Right ventricle myocardium inferior (tissue), 1 donor: ENCODE measurements around the gene KLK3. TPM values are rescaled to one million over a fixed set of nuclear protein-coding genes. Genes with fewer than 3 reads are reported as not detected.

ENCODE experiments used
- ATAC-seq: fragments of 200-7000 bp; cut with Tn5 transposase; one replicate; pipeline ENCODE4 v1.9.1; 2020; ENCODE audit warnings: mild to moderate bottlenecking, moderate library complexity
- DNase-seq: peaks from one replicate; pipeline ENCODE4 v3.0.0; 2021; ENCODE audit errors: missing footprints
- intact Hi-C: fragments of 100-400 bp; cut with DNase I; formaldehyde crosslinking; loops from one replicate; pipeline ENCODE4 v1.11.0; 2022
- total RNA-seq: library from RNA; stranded (reverse); fragmentation: NEBNext Ultra II Directional; extraction: Animal tissue kit (Norgen Biotek cat#: 25700); gene quantifications from one replicate; pipeline ENCODE4 v1.2.1, GENCODE V29; 2021
- donor health status: DM: no; HTN: yes; CAD: no; lungs with severe emphysema.

Gene KLK3
- total RNA-seq, 1 donor from 2014 or later = not detected

DNA sequence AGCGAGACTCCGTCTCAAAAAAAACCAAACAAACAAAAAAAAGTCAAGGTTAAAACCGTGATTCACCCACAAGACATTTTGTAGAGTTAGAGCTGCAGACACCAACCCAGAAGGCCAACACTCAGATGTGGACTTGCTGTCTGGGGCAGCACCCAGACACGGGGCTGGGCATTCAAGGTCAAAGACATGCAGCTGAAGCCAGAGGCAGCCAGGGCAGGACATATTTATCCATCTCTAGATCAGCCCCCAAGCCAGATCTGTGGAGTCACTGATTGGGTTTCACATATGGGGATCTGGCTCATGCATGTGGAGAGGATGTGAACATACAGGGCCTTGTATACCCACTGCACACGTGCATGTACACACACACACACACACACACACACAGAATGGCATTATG lies 24.9 kb upstream of the KLK3 start:
- no peak for ATAC-seq
- intact Hi-C loops = no loop called here
- no peak for DNase-seq

DNA sequence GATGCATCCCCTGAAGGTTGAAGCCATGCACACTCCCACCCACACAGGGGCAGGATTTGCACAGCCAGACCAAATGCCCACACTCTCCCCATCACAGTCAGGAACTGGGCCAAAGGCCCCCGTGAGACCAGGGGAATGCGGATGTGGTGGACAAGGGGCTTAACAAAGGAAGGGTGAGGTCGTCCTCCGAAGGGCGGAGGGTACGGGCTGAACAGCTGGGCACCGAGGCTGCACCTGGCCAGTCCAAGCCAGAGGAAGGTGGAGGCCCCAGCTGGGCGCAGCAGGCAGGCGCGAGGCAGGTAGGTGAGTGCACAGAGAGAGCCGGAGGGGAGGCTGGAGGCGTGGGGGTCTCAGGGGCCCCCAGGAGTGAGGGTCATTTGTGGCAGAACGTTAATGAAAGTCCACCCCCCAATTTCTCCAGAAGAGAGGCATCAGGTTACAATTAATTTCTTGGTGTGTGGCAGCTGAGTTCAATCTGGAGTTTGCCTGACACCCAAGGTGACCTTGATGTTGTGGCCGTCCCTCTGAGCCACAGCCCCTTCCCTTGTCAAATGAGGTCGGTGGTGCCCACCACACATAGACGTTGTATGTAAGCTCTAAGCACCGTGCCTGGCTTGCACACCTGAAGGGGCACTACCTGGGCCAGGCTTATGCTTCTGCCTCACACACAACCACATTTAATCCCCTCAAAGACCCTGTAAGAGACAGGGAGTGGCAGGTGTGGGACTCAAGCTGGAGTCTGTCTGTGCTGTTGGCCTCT lies 24.3 kb upstream of the KLK3 start:
- ATAC-seq (no peak), DNase-seq (no peak)
- intact Hi-C loops = no loop called here

DNA sequence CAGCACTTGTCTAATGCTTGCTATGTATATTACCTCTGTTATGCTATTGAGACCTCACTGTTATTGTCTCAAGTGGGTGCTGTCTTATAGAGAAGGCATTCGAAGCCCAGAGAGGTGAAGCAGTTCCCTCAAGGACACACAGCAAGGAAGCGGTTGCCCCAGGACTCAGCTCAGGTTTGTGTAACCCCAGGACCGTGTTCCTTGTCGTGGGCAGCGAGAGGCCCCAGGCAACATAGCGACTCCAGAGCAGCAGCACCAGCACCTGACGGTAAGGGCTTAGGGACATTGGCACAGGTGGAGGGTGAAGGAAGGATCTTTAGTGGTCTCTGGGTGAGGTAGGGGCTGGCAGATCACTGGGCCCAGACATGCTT lies 23.7 kb upstream of the KLK3 start:
- intact Hi-C loops = no loop called here
- no peak for DNase-seq
- no peak for ATAC-seq

DNA sequence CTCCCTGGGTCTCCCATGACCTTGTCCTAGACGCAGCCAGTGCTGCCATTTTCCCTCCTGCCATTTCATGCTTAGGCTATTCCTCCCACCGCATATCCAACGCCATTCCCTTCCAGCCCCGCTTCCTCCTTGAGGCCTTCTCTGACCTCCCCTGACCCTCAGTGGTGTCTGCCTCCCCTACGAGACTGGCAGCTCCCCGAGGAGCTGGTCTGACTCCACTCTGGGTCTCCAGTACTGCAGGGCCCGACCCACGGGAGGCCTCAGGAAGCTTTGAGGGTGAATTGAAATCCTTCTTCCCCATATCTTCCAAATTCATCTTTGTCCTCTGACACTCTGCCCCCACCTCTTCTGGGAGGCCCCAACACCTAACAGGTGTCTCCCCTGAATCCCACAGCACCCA lies 22.0 kb upstream of the KLK3 start:
- no peak for DNase-seq
- ATAC-seq = no peak
- intact Hi-C loops = no loop called here

DNA sequence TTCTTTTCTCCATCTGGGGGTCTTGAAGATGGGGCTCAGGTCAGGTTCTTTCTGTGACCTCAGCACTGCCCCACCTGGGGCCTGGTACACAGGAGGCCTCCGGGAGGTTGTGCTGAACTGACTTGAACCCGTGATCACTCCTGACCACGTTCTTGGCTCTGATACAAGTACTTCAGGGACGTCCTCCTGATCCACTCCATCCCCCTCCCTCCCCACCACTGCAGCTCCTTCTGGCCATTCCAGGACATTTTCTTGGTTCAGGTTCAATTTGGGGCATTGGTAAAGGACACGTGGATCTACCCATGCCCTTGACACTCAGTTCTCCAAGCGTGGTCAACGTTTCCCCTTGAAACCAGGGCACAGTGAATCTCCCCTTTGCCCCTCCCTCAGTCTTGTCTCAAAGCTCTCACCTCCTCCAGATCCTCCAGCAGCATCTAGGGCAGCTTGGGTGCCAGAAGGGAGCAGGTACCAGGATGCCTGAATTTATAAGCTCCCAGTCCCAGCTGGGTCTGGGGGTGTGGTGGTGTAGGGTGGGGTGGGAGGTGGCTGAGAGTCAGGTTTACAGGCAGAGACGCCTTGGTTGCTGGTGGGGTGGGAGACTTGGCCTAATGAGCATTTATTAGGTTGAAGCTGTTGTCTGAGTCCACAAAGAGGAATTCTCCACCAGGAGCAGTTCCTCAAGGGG lies 21.5 kb upstream of the KLK3 start, which contains the start of gene KLK15:
KLK15 (minus strand) TSS at position 458 of the 685 bp plus-strand sequence. CDS start 2,082 bp downstream, outside the sequence.
- ATAC-seq (no peak), DNase-seq (no peak)
- intact Hi-C loops = no loop called here

DNA sequence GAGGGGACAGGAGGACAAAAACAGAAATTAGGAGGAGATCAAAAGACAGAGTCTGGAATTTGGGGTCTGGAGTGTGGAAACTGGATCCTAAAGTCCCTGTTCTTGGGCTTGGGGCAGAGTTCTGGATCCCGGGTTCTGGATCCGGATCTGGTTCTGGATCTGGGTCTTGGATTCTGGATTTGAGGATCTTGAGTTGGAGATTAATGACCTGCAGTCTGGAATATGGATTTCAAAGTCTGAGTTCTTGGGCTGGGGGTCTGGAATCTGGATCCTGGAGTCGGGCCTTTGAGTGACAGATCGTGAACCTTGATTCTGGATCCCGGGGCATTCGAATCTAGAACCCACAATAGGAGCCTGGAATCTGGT lies 20.9 kb upstream of the KLK3 start:
- ATAC-seq (no peak), DNase-seq (no peak)
- intact Hi-C loops = no loop called here

DNA sequence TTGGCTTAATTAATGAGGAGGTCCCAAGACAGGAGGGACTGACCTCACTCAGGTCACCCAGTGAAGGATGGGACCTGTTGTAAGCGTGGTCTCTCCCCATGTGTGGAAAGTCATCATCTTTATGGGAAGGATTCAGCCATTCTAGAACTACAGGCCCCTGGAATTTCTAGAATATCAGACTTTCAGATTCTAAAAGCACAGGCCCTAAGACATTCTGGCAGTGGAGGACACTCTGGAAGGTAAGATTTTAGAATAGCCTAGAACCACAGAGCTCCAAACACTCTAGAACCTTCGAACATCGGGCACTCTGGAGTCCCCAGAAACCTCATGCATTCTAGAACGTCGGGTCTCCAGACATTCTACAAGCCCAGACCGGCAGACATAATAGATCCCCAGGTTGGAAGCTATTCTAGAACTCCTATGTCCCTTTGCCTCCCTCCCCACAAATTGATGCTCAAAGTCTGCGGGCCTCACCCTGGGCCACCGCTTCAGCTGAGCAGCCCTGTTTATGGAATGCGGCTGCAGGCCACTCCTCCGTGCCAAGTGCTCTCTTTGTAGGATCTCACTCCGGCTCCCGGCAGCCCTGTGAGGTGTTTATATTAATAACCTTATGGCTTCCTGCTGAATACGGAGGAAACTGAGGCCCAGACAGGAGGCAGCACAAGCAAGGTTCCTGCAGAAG lies 19.5 kb upstream of the KLK3 start:
- ATAC-seq (no peak), DNase-seq (no peak)
- intact Hi-C loops = no loop called here

DNA sequence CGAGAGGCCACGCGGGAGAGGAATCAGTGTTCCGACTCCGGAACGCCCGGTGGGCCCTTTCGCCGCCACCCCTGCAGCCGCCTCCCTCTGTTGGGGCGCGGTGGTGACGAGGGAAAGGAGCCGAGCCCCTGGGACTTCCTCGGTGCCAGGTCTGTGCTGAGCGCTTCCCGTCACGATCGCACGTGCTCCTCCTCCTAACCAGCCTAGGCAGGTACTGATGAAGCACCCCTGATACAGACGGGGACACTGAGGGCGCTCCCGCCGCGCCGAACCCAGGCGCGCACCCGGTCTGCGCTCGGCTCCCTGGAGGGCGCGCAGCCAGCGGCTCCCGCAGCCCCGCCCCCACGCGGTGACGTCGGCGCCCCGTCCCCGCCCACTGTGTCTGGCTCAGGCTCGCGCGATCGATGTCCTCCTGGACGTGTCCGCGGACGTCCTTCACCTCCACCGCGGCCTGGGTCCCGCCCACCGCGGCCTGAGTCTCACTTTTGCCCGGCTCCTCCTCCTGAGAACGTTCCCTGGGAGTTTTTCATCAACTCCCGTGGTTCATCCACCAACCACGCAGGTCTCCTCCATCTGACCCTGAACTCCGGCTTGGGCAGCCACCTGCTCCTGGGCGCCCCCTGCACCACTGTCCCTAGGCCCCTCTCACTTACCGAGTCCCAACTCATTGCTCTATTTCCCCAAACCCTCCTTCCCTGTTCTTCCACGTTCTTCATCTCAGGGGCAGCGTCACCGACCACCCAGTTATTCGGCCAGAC lies 18.8 kb upstream of the KLK3 start:
- ATAC-seq (peak; percentile 87), DNase-seq (peak; percentile 83)
- intact Hi-C loops = no loop called here

DNA sequence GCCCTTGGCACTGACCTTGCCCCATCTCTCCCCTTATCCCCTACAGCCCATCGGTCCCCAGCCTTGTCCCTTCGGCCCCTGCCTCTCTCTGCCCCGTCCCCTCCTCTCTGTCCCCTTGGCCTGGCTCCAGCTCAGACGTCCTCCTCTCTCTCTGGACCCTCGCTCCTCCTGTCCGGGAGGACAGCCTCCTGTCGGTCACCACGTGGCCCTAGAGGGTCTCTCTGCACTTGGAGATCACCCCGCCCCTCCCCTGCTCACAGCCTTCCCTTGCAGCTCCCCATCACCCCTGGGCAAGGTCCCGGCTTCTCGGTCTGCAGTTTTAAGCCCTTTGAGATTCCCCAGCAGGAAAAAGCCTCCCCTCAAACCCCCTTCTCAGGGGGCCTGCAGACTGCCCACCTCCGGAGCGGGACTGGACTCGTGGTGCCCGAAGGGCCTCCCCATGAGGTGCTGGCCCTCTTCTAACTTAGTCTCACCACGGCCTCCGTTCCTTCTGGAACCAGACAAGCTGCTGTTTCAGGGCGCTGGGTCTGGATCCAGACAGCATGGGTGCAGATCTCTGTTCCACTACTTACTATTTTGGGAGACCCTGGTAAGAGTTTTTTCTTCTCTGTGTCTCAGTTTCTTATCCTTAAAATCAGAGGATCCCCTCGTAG lies 18.0 kb upstream of the KLK3 start:
- ATAC-seq (no peak), DNase-seq (no peak)
- intact Hi-C loops = no loop called here

DNA sequence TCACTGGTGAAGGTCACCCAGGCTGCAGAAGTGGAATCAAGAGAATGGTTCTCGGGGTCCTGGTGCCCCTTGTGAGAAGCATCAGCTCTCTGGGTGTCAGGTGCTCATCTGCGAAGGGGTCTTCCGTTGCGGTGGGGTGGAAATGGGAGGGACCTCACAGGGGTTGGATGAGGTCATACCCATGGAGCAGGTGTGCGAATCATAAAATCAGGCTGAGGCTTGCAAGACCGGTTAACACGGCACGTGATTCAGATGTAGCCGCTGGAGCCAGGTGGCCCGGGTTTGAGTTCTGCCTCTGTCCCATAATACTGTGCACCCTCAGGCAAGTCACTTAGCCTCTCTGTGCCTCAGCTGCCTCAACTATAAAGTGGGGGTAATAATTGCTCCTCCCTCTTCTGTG lies 17.4 kb upstream of the KLK3 start:
- intact Hi-C loops = no loop called here
- ATAC-seq (no peak), DNase-seq (no peak)

DNA sequence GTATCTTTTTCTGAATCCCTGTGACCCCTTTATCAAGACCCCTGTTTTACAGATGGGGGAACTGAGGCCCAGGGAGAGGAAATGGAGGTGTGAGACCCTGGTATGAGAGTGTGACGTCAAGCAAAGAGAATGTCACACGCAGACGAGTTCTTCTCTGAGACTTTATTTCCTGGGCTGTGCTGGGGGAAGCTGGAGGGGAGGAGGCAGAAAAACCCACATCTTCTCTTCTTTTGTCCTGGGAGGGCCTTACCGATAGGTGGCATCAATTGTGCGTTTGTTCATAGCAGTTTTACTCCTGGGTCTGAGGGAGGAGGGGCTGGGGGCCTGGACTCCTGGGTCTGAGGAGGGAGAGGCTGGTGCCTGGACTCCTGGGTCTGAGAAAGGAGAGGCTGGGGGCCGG lies 16.5 kb upstream of the KLK3 start:
- DNase-seq (no peak), ATAC-seq (no peak)
- intact Hi-C loops = no loop called here

DNA sequence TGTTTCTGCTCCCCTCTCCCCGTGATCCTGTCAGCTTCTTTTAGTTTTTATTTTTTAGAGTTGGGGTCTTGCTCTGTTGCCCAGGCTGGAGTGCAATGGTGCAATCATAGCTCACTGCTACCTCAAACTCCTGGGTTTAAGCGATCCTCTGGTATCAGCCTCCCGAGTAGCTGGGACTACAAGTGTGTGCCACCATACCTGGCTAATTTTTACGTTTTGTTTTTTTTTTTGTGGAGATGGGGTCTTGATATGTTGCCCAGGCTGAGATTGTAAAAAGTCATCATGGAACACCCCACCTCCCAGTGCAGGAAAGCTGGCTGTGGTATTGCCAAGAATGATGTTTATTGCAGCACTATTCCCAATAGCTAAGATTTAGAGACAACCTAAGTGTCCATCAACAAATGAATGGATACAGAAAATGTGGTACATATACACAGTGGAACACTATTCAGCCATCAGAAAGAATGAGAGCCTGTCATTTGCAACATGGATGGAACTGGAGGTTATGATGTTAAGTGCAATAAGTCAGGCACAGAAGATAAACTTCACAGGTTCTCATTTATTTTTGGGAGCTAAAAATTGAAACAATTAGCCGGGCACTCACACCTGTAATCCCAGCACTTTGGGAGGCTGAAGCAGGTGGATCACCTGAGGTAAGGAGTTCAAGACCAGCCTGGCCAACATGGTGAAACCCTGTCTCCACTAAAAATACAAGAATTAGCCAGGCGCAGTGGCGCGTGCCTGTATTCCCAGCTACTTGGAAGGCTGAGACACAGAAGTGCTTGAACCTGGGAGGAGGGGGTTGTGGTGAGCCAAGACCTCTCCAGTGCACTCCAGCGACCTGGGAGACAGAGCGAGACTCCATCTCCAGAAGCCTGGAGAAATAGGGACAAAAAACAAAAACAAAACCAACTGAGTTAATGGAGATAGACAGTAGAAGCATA lies 14.7 kb upstream of the KLK3 start:
- no peak for ATAC-seq
- DNase-seq = no peak
- intact Hi-C loops = no loop called here

DNA sequence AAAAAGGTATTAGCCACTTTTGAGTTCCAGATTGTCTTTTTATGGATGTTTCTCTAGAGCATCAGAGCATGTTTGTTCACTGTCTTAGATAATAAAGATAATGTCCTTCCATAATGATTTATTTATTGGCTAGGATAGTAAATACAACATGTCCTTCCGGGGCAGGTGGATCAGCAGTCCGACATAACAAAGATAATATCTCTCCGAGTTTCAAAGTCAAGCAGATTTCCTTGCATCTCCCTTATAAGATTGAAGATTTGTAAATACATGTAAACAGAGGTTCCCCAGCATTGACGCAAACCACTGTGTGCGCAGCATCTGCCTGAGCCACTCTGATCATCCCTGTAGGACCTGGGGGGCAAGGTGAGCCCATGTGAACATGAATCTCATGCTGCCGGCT lies 12.6 kb upstream of the KLK3 start:
- no peak for DNase-seq
- ATAC-seq = no peak
- intact Hi-C loops = no loop called here

DNA sequence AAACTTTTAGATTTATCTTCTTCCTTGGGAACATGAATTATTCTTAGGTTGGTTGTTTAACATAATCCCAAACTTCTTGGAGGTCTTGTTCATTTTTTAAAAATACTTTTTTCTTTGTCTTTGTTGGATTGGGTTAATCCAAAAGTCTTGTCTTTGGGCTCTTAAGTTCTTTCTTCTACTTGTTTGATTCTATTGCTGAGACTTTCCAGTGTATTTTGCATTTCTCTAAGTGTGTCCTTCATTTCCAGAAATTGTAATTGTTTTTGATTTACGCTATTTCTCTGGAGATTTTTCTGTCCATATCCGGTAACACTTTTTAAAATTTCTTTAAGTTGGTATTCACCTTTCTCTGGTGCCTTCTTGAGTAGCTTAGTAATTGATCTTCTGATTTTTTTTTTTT lies 11.5 kb upstream of the KLK3 start:
- intact Hi-C loops = no loop called here
- DNase-seq = no peak
- ATAC-seq = no peak

DNA sequence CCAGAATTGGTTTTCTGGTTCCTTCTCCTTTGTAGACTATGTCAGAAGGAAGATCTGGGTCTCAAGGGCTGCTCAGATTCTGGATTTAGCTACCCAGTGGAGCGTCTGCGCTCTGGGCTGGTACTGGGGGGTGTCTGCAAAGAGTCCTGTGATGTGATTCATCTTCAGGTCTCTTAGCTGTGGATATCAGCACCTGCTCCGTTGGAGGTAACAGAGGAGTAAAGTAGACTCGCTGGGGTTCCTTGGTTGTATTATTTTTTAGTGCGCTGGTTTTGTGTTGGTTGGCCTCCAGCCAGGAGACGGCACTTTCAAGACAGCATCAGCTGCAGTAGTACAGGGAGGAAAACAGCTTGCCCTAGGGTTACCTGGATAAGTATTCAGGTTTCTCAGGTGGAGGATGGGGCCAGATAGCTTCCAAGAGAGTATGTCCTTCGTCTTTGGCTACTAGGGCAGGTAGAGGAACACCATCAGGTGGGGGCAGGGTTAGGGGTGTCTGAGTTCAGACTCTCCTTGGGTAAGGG lies 11.0 kb upstream of the KLK3 start:
- no peak for ATAC-seq
- DNase-seq = no peak
- intact Hi-C loops = no loop called here

DNA sequence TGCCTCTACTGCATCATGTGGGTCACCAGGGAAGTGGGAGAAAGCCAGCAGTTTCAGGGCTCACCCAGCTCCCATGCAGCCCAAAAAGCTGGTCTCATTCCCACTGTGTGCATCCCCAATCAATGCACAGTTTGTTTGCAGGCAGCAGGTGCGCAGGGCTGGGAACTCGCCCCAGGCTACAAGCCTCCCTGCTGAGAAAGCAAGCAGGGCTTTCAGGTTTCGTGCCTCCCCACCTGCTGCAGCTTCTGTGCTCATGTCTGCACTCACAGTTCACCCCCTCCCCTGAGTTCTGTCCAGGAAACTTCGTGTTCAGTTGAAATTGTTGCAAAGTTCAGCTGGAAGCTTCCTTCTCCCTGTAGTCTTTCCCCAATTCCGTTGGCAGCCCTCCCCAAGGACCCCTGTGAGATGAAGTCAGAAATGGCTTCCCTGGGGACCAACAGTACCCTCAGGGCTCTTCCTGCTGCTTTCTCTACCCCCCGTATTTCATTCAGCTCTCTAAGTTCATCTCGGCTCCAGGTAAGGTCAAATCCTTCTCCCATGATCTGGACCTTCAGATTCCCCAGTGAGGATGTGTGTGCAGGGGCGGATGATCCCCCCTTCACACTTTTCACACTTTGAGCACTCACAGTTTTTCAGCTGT lies 10.3 kb upstream of the KLK3 start:
- intact Hi-C loops = no loop called here
- ATAC-seq = no peak
- no peak for DNase-seq

DNA sequence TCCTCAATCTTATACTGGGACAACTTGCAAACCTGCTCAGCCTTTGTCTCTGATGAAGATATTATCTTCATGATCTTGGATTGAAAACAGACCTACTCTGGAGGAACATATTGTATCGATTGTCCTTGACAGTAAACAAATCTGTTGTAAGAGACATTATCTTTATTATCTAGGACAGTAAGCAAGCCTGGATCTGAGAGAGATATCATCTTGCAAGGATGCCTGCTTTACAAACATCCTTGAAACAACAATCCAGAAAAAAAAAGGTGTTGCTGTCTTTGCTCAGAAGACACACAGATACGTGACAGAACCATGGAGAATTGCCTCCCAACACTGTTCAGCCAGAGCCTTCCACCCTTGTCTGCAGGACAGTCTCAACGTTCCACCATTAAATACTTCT lies 4.0 kb upstream of the KLK3 start:
- ATAC-seq = no peak
- no peak for DNase-seq
- intact Hi-C loops = no loop called here
